GM18951 (cell line): ENCODE results near the gene TPD52L2.
"Not testable (repeated sequence)": the region's sequence is repeated elsewhere in the genome, so short reads cannot be mapped to it uniquely, and the experiment has no call there.

ENCODE experiments used
- POLR2A ChIP-seq: IDR thresholded peaks from 4 replicates; pipeline ENCODE4 v1.6.1; 2011; ENCODE audit warnings: mild to moderate bottlenecking; ENCODE audit not compliant: insufficient read length, insufficient read depth; ENCODE audit errors: extremely low read depth
- in situ Hi-C: fragments of 300-500 bp; cut with MboI; formaldehyde crosslinking; loops from one replicate; pipeline ENCODE4 v1.12.0; 2022; ENCODE audit warnings: low sequenced_read_pairs, mixed read lengths, inconsistent platforms; ENCODE audit not compliant: unreplicated experiment

TPD52L2 gene

GRCh38 chr20:63842258-63842657 lies 22.8 kb upstream of the TPD52L2 start:
- in situ Hi-C loops: no loop called here
- no peak for TF ChIP-seq POLR2A

- no peak for TF ChIP-seq POLR2A
Measured at GRCh38 chr20:63843222-63843621, 21.8 kb upstream of the TPD52L2 start.

GRCh38 chr20:63843778-63844177 lies 21.3 kb upstream of the TPD52L2 start:
- TF ChIP-seq POLR2A: no peak
- in situ Hi-C loops: no loop called here

More at GRCh38 chr20:63843222-63843621, 21.8 kb upstream of the TPD52L2 start:
- in situ Hi-C loops: no loop called here

DNA sequence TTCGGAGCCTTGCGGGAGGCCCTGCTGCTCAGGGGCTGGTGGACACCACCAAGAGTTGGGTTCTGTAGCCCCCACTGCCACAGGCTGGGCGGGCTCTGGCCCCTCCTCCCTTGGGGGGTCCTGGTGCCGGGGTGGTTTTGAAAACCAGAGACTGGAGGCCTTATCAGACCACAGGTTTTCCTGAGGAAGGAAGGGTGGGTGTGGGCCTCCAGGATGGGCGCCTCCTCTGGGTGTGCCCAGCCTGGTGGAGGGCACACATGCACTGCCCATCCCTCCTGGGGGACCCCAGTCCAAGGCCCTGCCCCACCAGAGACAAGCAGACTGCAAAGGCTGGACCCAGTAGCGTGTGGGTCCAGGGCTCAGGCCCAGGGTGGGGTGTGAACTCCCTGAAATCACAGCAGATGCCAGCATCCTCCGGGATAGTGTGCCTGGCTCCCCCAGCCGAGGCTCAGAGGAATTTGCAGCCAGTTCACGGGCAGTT lies 20.5 kb upstream of the TPD52L2 start:
- in situ Hi-C loops: no loop called here

DNA sequence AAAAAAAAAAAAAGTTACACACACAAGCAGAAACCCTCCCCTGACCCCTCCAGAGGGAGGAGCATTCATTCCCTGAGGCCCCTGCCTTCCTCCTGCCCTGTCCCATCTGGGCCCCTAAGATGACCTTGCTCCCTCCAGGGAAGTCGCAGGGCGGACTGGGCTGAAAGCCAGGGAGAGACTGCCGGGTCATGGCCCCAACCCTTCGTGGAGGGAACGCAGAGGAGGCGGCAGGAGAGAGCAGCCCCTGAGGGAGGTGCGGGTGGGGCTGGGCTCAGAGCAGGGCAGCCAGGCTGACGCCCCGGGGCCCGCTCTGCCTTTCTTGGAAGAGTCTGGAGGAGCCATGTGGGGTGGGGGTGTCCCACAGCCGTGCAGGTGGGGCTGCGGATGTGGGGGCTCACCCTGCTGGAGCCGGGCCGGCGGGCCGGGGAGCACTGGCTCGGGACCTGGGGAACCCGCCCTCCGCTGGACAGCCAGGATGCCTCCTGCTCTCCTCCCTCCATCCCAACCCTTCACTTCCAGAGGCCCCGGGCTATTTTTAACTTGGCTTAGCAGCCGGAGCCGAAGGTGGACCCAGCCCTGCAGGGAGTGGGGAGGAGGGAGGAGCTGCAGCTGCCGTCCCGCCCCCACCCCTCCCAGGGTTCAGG lies 18.8 kb upstream of the TPD52L2 start:
- TF ChIP-seq POLR2A: no peak
- in situ Hi-C loops: no loop called here

More for the DNA sequence above, 20.5 kb upstream of the TPD52L2 start:
- TF ChIP-seq POLR2A: no peak

DNA sequence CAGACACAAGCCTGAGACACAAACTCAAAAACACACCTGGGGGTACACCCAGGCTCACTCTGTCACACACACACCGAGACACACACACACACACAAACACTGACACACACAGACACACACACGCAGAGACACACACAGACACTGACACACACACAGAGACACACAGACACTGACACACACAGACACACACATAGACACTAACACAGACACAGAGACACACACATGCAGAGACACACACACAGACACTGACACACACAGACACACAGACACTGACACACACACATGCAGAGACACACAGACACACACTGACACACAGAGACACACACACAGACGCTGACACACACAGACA lies 18.2 kb upstream of the TPD52L2 start:
- TF ChIP-seq POLR2A: no peak
- in situ Hi-C loops: no loop called here

GRCh38 chr20:63847237-63848002 lies 17.6 kb upstream of the TPD52L2 start:
- in situ Hi-C loops: no loop called here

GRCh38 chr20:63848003-63848911 lies 16.8 kb upstream of the TPD52L2 start:
- TF ChIP-seq POLR2A: no peak
- in situ Hi-C loops: no loop called here

More at GRCh38 chr20:63847237-63848002, 17.6 kb upstream of the TPD52L2 start:
- no peak for TF ChIP-seq POLR2A

DNA sequence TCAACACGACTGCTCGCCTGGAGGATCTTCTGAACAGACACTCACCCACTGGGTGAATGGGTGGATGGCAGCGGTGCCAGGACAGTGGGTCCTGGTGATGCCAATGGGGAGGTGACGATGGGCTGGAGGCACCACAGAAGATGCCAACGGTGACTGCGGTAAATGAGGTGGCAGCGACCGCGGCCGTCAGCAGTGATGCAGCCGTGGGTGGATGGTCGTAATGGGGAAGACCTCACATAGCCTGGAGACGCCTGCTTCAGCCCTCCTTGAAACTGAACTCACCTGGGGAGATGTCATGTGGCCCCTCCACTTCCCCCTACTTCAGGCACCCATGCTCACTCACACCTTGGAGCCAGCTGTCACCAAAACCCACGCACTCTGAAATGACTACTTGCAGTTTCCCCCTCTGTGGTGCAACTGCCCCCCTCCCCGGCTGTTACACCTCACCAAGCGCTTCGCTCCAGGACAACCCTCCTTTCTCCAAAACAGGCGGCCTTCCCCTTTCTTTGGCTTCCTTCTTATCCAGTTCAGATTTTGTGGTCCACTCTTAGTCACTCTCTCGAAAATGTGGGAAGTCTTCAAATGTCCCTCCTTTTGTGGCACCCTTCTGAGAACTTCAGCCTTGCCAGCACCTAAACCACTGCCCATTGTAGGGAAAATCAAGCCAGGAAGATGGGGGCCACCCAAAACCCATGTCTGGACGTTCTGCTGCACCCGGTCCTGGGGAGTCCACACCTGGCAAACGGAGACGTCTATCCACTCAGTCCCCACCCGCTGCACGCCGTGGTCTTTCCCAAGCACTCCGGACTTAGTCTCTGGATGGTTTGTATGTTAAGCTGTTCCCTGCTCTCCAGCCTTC lies 14.2 kb upstream of the TPD52L2 start:
- no peak for TF ChIP-seq POLR2A
- in situ Hi-C loops: no loop called here

- in situ Hi-C loops: not testable (repeated sequence)
Measured at GRCh38 chr20:63851548-63851943, 13.5 kb upstream of the TPD52L2 start.

DNA sequence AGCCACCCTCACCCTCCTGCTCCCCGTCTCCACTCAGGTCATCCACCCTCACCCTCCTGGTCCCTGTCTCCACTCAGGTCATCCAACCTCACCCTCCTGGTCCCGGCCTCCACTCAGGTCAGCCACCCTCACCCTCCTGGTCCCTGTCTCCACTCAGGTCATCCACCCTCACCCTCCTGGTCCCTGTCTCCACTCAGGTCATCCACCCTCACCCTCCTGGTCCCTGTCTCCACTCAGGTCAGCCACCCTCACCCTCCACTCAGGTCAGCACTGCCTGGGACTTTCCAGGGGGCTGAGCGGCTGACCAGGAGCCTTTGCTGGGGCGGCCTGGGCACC lies 11.4 kb upstream of the TPD52L2 start:
- in situ Hi-C loops: not testable (repeated sequence)

DNA sequence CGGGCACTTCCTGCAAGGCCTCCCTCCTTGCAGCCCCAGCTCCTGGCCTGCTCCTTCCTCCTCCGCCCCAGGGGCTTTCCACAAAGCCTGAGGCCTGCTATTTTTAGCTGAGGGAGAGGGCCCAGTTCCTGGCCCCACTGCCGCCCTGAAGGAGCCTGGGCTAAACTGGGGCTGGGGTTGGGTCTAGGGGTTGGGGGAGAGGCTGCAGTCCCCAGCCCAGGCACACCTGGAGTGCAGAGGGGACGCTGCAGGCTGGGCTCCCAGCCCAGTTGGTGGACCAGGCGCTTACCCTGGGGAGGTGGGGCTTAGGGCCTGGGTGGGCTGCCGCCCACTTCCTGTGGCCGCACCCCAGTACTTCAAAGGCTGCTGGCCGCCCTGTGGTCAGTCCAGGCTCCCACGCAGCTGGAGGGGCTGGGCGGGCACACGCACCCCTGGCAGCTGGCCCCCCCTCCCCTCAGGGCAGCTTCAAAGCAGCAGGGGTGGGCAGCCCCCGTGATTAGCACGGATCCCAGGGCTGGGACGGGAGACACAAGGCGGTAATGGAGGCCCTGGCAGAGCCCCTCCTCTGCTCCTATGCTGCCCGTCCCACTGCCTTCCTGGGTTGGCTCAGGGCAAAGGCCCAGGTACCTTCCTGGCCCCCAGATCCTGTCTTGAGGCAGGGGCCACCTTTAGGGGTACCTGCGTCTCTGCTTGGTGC lies 10.9 kb upstream of the TPD52L2 start:
- in situ Hi-C loops: no loop called here

GRCh38 chr20:63854766-63855362 lies 10.2 kb upstream of the TPD52L2 start:
- no peak for TF ChIP-seq POLR2A
- in situ Hi-C loops: no loop called here

More for the DNA sequence above, 10.9 kb upstream of the TPD52L2 start:
- TF ChIP-seq POLR2A: no peak
